GM19372 (cell line): Measurements from ENCODE around the gene RGL1.

Experiments
- ATAC-seq: cut with Tn5 transposase; IDR thresholded peaks from one replicate; pipeline ENCODE4 v1.9.1; 2021; ENCODE audit warnings: mild to moderate bottlenecking, low read depth, moderate library complexity; ENCODE audit not compliant: unreplicated experiment

Gene RGL1

DNA sequence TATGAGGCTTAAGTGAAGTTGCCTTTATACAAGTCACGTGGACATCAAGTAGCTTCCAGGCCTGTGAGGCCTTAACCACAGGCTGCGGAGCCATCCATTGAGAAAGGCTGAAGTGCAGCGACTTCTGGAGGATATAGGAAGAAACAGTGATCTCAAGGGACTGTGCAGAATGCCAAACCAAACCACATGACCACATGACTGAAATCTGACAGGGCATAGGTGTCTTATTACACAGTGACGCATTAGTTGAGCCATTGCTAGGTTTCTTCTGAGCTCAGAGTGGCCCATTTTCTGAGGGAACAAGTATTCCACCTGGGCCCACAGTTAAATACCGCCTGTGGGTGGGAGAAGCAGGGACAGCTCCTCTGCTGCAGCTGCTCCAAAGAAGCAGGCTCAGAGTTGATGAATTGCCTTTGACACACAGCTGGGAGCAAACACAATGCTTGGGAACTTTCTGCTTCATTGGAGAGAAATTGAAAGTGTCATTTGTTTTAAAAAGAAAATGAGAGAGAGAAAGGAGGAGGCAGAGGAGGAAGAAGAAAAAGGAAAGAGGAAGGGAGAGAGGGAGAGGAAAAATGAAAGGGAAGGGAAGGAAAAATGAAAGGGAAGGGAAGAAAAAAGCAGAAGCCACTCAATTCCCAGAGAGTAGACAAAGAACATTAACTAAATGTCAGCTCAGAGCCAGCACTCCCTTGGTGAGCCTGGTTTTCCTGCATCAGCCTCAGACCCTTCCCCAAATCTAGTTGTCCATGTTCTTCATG lies 138.2 kb downstream of the RGL1 start:
- peak; percentile 79 for ATAC-seq

DNA sequence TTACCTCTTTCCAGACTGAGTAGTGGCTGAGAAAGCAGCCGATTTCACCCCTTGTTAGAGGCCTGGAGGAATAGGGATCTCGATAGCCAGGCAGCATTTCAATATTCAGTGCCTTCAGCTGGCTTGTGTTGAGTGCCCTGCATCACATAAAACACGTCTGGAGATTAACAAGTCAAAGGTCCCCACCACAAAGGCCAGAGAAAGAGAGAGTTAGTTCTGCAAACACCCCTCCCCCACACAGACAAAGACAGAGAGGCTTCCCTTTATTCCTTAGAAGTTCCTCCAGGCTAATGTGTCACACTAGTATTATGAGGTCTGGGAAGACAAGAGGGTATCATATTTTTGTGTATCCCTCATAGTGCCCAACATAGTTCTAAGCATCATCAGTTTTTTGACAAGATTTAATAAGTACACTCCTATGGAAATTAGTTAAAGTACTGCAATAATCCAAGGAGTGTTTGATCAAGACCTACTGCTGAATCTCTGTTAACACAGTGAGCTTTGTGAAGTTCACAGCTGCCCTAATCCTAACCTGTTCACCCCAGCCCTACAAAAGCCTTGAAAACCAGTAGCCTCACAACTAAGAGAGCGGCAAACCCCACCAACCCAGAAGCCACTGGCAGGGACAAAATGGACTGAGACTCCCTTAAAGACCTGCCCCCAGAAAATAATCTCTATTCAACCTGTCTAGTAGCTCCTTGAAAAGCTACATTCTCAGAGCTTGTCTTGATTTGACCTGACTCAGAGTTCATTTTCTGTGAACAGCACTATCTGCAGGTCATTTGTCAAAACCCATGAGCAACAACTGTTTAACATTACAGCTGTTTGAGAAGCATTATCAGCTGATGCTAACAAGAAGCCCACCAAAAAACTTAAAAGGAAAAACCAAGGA lies 140.8 kb downstream of the RGL1 start:
- no peak for ATAC-seq

DNA sequence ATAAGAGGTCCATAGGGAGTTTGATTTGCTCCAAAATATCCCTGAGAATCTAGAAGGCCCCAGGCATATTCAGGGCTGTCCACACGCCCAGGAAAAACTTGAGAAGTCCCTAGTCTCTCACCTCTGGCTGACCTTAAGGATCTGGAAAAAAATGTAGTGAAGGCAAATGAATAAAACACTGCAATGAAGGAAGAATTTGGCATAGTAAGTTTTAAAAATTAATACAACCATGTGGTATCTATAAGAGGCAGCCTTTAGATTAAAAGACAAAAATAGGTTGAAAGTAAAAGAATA lies 141.3 kb downstream of the RGL1 start:
- ATAC-seq = no peak

DNA sequence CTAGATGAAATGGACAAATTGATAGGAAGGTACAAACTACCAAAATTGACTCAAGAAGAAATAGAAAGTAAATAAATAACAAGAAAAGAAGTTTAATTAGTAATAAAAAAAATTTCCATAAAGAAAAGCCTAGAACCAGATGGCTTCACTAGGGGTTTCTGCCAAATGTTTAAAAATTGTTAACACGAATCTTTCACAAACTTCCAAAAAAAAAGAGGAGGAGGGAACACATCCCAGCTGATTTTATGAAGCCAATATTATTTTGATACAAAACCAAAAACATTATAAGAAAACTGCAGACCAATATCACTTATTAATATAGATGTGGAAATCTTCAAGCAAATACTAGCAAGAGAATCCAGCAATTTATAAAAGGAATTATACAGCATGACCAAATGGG lies 143.1 kb downstream of the RGL1 start:
- ATAC-seq = no peak

DNA sequence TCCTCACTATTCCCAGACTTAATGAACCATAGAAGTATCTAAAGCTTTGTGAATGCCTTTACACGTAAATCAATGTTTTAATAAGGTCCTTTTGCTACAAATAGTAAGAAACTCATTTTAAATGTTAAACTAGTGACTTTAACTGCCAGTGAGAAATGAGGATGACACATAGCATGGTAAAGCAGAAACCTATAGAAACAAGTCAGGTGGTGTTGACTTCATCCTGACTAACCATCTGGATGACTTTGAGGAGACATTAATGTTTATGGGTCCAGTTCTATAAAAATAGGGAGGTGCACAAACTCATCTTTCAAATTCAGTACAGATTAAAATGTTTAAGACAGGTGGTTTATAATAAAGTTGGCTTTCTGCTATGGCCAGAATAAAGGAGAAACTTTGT lies 147.2 kb downstream of the RGL1 start:
- ATAC-seq = no peak

DNA sequence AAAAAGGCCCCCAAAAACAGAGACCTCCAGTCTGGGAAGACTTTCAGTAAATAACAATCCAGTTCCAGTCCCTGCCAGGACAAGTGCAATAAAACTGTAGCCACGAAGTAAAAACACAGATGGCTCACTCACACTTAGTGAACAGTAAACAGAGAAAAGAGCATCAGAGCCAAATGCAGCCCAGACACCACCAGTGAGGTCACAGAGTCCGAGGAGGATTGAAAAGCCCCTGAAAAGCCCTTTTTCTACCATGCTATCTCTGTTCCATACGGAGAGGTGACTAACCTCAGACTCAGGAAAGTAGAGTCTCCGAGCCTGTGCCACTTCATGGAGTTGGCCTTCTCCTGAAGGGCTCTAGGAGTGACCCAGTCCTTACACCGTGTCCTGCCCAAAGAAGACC lies 148.1 kb downstream of the RGL1 start:
- no peak for ATAC-seq

DNA sequence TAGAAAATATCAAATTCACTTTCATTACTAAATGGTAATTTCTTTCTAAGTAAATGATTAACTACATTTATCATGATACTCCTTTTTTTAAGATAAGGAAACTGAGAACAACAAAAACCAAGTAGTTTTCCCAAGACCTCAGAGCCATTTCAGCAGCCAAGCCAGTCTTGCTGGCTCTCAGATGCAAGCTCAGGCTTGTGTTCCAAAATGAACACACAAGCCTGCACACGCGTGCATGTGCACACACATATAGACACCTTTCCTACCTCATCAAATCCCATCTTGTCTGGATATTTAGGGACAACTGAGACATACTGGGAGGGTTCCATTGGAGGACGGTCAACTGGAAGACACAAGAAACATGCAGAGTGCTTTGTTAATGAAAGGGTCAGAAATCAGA lies 149.6 kb downstream of the RGL1 start:
- ATAC-seq = no peak

DNA sequence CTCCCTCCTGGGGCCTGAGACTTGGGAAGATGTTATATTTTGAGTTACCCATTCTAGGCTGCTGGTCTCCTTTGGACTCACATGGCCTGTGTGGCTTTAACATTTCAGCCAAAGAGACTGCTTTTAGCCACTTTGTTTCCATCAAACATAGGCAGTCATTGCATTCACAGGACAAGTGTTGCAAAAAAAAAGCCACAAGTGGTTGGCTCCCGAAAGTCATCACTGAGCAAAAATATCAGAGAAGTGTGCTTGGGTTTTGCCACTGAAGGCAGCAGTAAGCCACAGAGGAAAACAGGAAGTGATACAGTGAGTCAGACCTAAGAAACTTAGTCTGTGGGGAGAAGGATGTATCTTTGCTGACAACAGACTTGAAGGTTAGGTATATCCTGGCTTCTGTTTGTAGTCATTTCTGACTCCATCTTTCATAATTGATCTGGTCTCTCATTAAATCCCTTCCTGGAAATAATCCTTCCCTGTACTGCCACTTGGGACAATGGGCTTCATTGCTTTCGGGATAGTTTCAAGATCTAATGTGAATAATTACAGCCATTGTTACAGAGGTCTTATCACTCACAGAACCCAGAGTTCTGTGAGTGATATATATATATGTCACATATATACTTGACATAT lies 151.8 kb downstream of the RGL1 start:
- peak; percentile 99 for ATAC-seq

DNA sequence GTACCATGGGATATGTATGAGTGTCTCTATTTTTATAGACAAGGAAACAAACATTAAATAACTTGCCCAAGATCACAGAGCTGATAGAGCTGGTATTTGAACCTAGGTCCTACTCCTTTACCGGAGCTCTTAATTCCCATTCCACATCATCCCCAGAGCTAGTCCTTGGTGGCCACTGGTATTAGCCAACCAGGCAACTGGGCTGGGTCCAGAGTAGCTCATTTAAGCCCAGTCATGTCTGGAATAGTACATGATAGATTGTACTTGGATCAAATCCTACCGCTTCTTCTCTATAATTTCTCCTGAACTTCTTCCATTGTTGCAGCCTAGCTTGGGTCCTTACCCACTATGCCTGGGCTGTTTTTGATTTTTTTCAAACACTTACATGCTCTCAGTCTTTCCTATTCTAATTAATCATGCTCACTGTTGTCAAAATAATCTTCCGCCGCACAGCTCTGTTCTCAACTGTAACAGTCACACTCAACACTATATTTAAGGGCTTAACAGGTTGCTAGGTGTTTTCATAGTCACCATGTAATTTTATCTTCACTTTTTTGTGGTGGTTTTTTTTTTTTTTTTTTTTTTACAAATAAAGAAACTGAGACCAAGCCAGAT lies 152.4 kb downstream of the RGL1 start:
- no peak for ATAC-seq

DNA sequence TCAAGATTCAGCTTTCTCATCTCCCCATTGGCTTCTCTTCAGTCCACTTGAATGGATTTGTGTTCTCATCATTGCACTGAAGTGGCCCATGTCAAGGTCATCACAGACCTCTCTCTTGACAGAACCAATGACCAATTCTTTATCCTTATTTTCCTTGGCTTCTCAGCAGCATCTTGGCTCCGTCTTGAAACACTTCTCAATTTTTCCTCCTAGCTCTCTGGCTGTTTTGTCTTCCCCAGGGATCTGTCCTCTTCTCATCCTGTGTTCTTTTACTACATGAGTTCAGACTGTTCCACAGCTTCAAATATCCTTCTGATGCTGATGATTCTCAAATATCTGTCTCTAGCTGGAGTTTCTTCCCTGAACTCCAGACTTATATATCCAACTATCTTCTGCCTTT lies 154.0 kb downstream of the RGL1 start:
- ATAC-seq = no peak

DNA sequence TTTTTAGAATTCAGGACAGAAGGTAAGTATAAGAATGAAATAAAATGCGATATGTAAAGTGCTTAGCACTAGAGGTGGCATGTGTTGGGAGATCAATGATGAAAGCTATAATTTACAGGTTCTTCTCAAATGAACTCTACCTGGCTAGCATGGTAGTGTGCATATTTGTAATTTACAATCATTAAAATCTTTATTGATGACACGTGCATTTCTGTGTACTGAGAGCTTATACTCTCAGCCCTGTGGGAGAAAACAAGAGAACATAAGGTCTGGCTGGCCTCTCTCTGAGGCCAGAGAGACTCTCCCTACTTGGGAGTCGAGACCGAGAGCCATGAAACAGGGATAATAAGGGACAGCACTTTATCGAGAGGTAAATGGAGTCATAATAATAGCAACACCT lies 156.2 kb downstream of the RGL1 start:
- ATAC-seq = no peak

DNA sequence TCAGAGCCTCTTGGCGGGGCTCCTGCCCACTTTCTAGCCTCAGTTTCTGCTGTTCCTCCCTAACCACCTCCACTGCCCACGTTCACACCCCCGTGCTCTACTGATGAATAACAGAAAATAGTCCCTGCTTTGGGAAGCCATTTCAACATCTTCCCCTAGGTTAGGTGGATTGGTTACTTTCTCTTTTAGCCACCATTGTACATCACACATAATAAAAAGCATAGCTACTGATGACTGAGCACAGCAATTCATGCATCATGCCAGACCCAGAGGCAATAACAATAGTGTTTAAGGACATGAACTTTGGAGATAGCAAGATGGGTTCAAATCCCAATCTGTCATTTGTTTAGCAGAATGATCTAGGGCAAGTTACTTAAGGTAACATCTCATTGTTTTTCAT lies 158.0 kb downstream of the RGL1 start:
- ATAC-seq = no peak

DNA sequence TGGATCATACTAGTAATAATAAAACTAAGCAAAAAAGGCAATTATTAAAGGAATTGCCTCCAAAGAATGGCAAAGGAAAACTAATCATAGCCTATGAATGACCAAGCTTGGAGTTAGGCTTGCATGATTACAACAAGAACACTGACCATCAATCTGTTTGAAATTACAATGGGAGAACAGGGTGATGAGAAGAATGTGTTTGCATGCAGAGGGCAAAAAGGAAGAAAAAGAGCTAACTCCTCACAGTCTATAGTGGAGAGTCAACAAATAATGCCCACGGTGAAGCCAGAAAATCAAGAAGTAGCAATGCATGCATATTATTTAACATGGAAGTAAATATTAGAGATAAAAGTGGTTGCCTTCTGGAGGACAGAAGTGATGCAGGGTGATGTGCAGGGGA lies 160.8 kb downstream of the RGL1 start:
- ATAC-seq = no peak

DNA sequence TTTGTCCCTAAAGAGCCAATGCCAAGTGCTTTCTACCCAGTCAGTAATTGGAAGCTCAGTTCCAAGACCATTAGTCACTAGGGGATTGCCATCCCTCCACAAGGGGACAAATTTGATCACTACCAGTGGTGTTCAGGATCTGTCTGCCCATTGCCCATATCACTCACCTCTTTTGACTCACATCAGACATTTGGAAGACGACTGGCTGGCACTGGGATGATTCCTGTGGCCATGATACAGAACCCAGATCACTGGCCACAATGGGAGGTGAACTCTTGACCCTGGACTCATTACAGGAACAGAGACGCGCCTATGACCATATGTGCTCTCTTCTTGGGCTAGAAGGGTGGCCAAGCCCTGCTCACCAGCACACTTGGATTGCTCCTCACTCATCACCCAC lies 161.6 kb downstream of the RGL1 start:
- ATAC-seq = no peak

DNA sequence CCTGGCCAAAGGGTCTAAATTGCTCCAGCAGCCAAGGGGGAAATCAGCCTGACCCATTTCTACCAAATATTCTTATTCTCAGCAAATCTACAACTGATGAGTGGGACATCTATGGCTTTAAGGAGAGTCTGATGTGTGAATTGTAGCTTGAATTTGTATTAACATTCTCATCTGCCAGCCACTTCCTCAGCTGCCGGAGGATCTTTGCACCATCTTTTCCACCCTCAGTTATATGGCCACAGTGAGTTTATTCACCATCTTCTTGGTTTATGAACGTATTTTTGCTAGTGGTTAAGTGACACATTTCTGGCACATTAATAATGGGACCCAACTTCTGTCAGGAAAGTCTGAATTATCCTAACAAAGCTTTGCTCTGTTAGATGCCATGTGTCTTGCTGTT lies 163.0 kb downstream of the RGL1 start:
- ATAC-seq = no peak

DNA sequence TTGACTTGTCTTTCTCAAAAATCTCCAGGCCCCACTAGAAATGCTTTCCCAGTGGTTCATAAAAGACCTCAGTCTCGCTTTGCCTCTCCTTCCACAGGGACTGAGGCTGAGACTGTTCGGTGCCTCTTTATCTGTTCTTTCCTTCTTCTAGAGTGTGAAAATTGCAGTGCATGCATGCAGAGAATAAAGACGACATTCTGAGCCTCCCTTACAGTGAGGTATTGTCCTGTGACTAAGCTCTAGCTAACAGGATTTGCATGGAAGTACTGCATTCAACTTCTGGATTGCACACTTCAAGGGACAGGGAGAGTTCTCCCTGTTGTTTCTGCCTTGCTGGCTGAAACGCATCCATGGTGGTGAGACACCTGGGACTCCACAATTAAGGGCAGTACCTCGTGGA lies 163.5 kb downstream of the RGL1 start:
- ATAC-seq = no peak

DNA sequence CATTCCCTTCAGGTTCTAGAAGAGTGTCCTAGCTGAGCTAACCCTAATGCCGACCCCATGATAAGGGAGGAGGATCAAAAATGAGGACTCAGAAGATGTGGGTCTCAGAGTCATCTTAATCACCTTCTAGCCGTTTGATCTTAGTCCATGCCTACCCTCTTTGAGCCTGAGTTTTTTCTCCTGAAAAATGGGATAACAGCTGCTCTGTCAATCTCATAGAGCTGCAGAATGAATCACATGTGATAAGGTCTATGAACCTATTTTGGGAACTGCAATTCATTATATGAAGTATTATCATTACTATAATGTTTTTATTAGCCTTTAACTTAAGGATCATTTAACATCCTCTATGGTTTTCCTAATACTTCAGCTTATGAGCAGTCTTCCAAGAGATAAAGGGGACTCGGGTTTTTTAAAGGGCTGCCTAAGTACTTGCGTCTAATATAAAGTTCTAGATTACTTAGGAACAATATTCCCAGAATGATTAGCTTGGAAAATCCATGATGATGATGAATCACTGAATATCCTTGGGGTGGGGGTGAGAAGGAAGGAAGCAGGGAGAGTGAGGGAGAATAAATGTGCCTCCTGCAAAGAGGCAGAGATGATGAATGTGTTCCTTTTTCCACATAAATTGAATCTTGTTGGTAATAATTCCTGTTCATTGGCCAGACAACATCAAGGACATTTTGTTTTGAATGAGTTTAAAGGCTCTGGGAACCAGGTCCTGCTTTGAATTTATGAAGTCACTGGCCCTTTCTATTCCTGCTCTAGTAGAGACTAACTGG lies 165.8 kb downstream of the RGL1 start:
- no peak for ATAC-seq

DNA sequence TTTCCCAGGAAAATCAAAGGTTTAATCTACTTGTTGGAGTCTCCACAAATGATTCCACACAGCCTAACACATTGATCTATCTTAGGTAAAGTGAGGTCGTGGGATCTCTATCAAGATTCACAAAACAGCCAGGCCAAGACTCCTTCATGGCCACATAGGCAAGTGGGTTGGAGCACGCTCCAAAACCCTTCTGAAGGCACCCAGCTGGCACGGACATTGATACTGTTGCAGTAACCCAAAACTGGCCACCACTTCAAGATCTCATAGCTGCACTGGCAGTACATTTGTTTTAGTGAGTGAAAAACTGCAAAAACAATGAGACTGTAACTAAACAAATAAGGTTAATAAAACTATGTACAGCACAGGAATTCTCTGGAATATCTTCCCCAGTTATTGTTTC lies 170.7 kb downstream of the RGL1 start:
- no peak for ATAC-seq

DNA sequence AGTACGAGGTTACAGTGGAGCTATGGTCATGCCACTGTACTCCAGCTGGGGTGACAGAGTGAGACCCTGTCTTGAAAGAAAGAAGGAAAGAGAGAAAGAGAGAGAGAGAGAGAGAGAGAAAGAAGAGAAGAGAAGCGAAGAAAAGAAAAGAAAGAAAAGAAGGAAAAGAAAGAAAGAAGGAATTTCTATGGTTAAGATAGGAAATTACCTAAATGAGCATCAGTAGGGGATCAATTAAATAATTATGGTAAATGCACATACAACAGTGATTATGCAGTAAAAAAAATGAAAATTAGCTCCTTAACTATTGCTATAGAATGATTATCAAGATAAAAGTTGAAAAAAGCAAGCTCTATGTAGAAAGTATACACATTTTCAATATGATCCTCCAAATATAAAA lies 172.8 kb downstream of the RGL1 start:
- no peak for ATAC-seq
